ENCODE measurements around the gene HTR4.

The HTR4 gene

GRCh38 chr5:148663509-148663908, 9.2 kb upstream of the HTR4 start:
- DNase-seq = no peak

- DNase-seq = no peak
These were observed 6.0 kb upstream of the HTR4 start for GRCh38 chr5:148660346-148660660.

GRCh38 chr5:148659641-148660345, 5.5 kb upstream of the HTR4 start:
- no peak for DNase-seq

- DNase-seq = no peak
These were observed 964 bp downstream of the HTR4 start for GRCh38 chr5:148653291-148653835.

GRCh38 chr5:148651528-148651927, 2.8 kb downstream of the HTR4 start:
- DNase-seq = no peak

- no peak for DNase-seq
These were observed 8.8 kb downstream of the HTR4 start for GRCh38 chr5:148645527-148645926.

- DNase-seq = no peak
These were observed 12.6 kb downstream of the HTR4 start for GRCh38 chr5:148641735-148642134.

- no peak for DNase-seq
These were observed 13.9 kb downstream of the HTR4 start for GRCh38 chr5:148640471-148640870.

GRCh38 chr5:148639081-148639480, 15.2 kb downstream of the HTR4 start:
- DNase-seq = no peak

GRCh38 chr5:148636353-148636752, 18.0 kb downstream of the HTR4 start:
- no peak for DNase-seq

- DNase-seq = no peak
These were observed 18.8 kb downstream of the HTR4 start for GRCh38 chr5:148635321-148636083.

- no peak for DNase-seq
These were observed 21.3 kb downstream of the HTR4 start for GRCh38 chr5:148633067-148633377.

GRCh38 chr5:148632255-148633066, 21.9 kb downstream of the HTR4 start:
- DNase-seq = no peak

- DNase-seq = no peak
These were observed 27.3 kb downstream of the HTR4 start for GRCh38 chr5:148626986-148627385.

- DNase-seq = no peak
These were observed 28.2 kb downstream of the HTR4 start for GRCh38 chr5:148626081-148626613.

GRCh38 chr5:148625250-148625649, 29.1 kb downstream of the HTR4 start:
- no peak for DNase-seq

- no peak for DNase-seq
These were observed 30.6 kb downstream of the HTR4 start for GRCh38 chr5:148623741-148624140.

GRCh38 chr5:148623101-148623500, 31.2 kb downstream of the HTR4 start:
- no peak for DNase-seq

GRCh38 chr5:148620696-148621095, 33.6 kb downstream of the HTR4 start:
- DNase-seq = no peak

- DNase-seq = no peak
These were observed 34.2 kb downstream of the HTR4 start for GRCh38 chr5:148620091-148620490.

- no peak for DNase-seq
These were observed 34.8 kb downstream of the HTR4 start for GRCh38 chr5:148619484-148619883.

- DNase-seq = no peak
These were observed 38.6 kb downstream of the HTR4 start for GRCh38 chr5:148615644-148616275.

- DNase-seq = no peak
These were observed 46.9 kb downstream of the HTR4 start for GRCh38 chr5:148607406-148607805.

Measured in NCI-H2107 (cell line).